Measurements from ENCODE around the gene ABCA10. TPM values are rescaled to one million over a fixed set of nuclear protein-coding genes. Genes with fewer than 3 reads are reported as not detected.

The ABCA10 gene
- total RNA-seq, 1 donor from 2014 or later, result 4.2 TPM

GRCh38 chr17:69269131-69269998 is 40.7 kb upstream of the ABCA10 start:
- Mint-ChIP-seq H3K36me3 (ENCODE audit: unreplicated experiment) (no peaks in the 10 kb centered on the region), H3K9me3 (ENCODE audit: unreplicated experiment) (no peaks in the 10 kb centered on the region), H3K4me1 (ENCODE audit: low read depth, unreplicated experiment) (peaks cover 3% of the 10 kb centered on the region), H3K27me3 (ENCODE audit: unreplicated experiment) (no peaks in the 10 kb centered on the region), H3K27ac (ENCODE audit: unreplicated experiment) (no peak overlapping the region), H3K4me3 (ENCODE audit: unreplicated experiment) (no peak overlapping the region)
- no peak for TF ChIP-seq CTCF (IDR thresholded peaks at IDR 0.05; ENCODE audit: partially characterized antibody, unreplicated experiment)
- no peak for DNase-seq

GRCh38 chr17:69268543-69269014 is 40.0 kb upstream of the ABCA10 start:
- Mint-ChIP-seq H3K9me3 (ENCODE audit: unreplicated experiment) (peaks cover 1% of the 10 kb centered on the region), H3K27ac (ENCODE audit: unreplicated experiment) (no peak overlapping the region), H3K27me3 (ENCODE audit: unreplicated experiment) (no peaks in the 10 kb centered on the region), H3K36me3 (ENCODE audit: unreplicated experiment) (no peaks in the 10 kb centered on the region), H3K4me3 (ENCODE audit: unreplicated experiment) (no peak overlapping the region), H3K4me1 (ENCODE audit: low read depth, unreplicated experiment) (peaks cover 3% of the 10 kb centered on the region)
- no peak for DNase-seq
- TF ChIP-seq CTCF (IDR thresholded peaks at IDR 0.05; ENCODE audit: partially characterized antibody, unreplicated experiment), result no peak

- Mint-ChIP-seq H3K4me1 (ENCODE audit: low read depth, unreplicated experiment) (peaks cover 3% of the 10 kb centered on the region), H3K9me3 (ENCODE audit: unreplicated experiment) (peaks cover 2% of the 10 kb centered on the region), H3K27me3 (ENCODE audit: unreplicated experiment) (no peaks in the 10 kb centered on the region), H3K27ac (ENCODE audit: unreplicated experiment) (no peak overlapping the region), H3K36me3 (ENCODE audit: unreplicated experiment) (no peaks in the 10 kb centered on the region), H3K4me3 (ENCODE audit: unreplicated experiment) (no peak overlapping the region)
- TF ChIP-seq CTCF (IDR thresholded peaks at IDR 0.05; ENCODE audit: partially characterized antibody, unreplicated experiment), result no peak
- no peak for DNase-seq
Observed at GRCh38 chr17:69267219-69267618, 38.6 kb upstream of the ABCA10 start.

- TF ChIP-seq CTCF (IDR thresholded peaks at IDR 0.05; ENCODE audit: partially characterized antibody, unreplicated experiment), result no peak
- no peak for DNase-seq
- no peak overlapping the region for H3K4me3 Mint-ChIP-seq (ENCODE audit: unreplicated experiment)
- peaks cover 3% of the 10 kb centered on the region for H3K4me1 Mint-ChIP-seq (ENCODE audit: low read depth, unreplicated experiment)
- H3K9me3 Mint-ChIP-seq (ENCODE audit: unreplicated experiment), result peaks cover 2% of the 10 kb centered on the region
- no peak overlapping the region for H3K27ac Mint-ChIP-seq (ENCODE audit: unreplicated experiment)
- no peaks in the 10 kb centered on the region for H3K36me3 Mint-ChIP-seq (ENCODE audit: unreplicated experiment)
- no peaks in the 10 kb centered on the region for H3K27me3 Mint-ChIP-seq (ENCODE audit: unreplicated experiment)
Observed at GRCh38 chr17:69265873-69266272, 37.2 kb upstream of the ABCA10 start.

- Mint-ChIP-seq H3K27ac (ENCODE audit: unreplicated experiment) (no peak overlapping the region), H3K36me3 (ENCODE audit: unreplicated experiment) (no peaks in the 10 kb centered on the region), H3K4me3 (ENCODE audit: unreplicated experiment) (no peak overlapping the region), H3K4me1 (ENCODE audit: low read depth, unreplicated experiment) (no peaks in the 10 kb centered on the region), H3K9me3 (ENCODE audit: unreplicated experiment) (peaks cover 3% of the 10 kb centered on the region), H3K27me3 (ENCODE audit: unreplicated experiment) (no peaks in the 10 kb centered on the region)
- no peak for TF ChIP-seq CTCF (IDR thresholded peaks at IDR 0.05; ENCODE audit: partially characterized antibody, unreplicated experiment)
- no peak for DNase-seq
Observed at GRCh38 chr17:69254187-69254586, 25.6 kb upstream of the ABCA10 start.
